Suprapubic skin (tissue), 3 donors: ENCODE measurements around the gene PHRF1.

Source experiments
- POLR2A ChIP-seq, 2 donors: fragments of 450-650 bp; IDR thresholded peaks; one replicate each; pipeline ENCODE4 v1.6.1; 2017; ENCODE audit warnings: antibody characterized with exemption in 2 of 2, mild to moderate bottlenecking in 2 of 2, moderate library complexity in 2 of 2
- TF ChIP-seq, protein P1 (sequence below), 2 donors: fragments of 200-600 bp in 1 of 2; fragments of 450-650 bp in 1 of 2; sonication (generic) in 1 of 2; IDR thresholded peaks; one replicate each; pipeline ENCODE4 v1.5.1; 2016 to 2019; ENCODE audit warnings: antibody characterized with exemption in 2 of 2, mild to moderate bottlenecking in 1 of 2, moderate library complexity in 1 of 2

DNA sequence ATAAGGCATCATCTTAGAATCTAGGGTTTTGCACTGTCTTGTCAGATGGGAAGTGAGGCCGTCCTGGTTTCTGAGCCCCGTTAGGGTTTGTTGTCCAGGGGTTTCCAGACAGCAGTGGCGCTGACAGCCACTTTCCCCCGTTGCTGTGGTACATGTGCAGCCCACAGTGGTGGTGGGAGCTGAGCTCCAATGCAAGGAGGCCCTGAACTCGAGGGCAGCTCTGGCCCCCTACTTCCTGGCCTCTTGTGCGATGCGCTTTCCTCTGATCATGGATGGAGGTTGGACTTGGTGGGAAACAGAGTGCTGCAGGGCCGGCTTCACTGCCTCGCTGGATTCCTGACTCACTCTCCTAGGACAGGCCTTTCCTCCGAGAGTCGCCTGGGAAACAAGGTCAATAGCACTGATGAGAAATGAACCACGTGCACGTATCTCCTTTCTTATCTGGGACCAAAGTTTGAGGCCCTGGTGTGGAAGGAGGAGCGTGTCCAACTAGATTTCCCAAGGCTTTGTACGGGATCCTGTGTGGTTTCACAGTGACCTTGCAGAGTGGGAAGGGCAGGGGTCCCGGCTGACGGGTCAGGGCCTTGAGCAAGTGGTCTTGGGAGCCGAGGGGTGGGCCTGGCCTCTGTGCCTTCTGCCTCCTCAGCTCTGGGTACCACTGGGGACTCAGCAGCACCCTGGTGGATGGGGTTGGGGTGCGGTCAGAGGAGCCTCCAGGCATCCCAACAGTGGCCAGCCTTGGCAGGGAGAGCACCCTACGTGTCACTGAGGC, 3.7 kb downstream of the PHRF1 start:
- TF ChIP-seq, protein P1, sequence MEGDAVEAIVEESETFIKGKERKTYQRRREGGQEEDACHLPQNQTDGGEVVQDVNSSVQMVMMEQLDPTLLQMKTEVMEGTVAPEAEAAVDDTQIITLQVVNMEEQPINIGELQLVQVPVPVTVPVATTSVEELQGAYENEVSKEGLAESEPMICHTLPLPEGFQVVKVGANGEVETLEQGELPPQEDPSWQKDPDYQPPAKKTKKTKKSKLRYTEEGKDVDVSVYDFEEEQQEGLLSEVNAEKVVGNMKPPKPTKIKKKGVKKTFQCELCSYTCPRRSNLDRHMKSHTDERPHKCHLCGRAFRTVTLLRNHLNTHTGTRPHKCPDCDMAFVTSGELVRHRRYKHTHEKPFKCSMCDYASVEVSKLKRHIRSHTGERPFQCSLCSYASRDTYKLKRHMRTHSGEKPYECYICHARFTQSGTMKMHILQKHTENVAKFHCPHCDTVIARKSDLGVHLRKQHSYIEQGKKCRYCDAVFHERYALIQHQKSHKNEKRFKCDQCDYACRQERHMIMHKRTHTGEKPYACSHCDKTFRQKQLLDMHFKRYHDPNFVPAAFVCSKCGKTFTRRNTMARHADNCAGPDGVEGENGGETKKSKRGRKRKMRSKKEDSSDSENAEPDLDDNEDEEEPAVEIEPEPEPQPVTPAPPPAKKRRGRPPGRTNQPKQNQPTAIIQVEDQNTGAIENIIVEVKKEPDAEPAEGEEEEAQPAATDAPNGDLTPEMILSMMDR (IDR thresholded peaks at IDR 0.05): no peak
- no peak for TF ChIP-seq POLR2A (IDR thresholded peaks at IDR 0.05)
